PFSK-1 (cell line): ENCODE measurements around the gene MALAT1.

Source experiments
- POLR2AphosphoS5 ChIP-seq: IDR thresholded peaks from 2 replicates; pipeline ENCODE4 v1.6.1; 2012; ENCODE audit warnings: low read depth, mild to moderate bottlenecking, control low read depth, low read length, moderate library complexity
- SIN3A ChIP-seq: IDR thresholded peaks from 2 replicates; pipeline ENCODE4 v1.6.1; 2012; ENCODE audit warnings: mild to moderate bottlenecking, low read length, moderate library complexity, borderline replicate concordance; ENCODE audit not compliant: insufficient read depth
- TAF1 ChIP-seq: IDR thresholded peaks from 2 replicates; pipeline ENCODE4 v1.6.1; 2012; ENCODE audit warnings: low read length, control low read depth, borderline replicate concordance; ENCODE audit not compliant: insufficient read depth
- TF ChIP-seq, protein P1 (sequence below), 2 experiments: IDR thresholded peaks; 2 replicates each; pipeline versions ENCODE4 v1.6.1 to v1.8.0; 2011 to 2012; ENCODE audit warnings: low read depth in 2 of 2, low read length in 2 of 2, control low read depth in 1 of 2, inconsistent platforms in 1 of 2, mild to moderate bottlenecking in 1 of 2, moderate library complexity in 1 of 2; ENCODE audit not compliant: insufficient read depth in 1 of 2

DNA sequence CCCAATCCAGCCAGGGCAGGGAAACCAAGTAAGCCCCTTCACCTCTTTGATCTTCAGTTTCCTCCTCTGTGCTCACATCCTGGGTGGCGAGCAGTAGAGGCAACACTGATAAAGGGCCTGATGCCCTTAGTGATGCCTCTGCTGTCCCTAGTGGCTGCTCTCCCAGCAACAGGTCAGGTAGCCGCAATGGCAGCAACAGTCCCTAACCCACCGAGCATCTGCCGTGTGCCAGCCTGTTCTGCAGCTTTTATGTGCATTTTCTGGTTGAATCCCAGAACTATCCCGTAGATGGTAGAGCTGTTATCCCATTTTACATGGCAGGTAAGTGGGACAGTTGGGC, 31.3 kb downstream of the MALAT1 start:
- TF ChIP-seq POLR2AphosphoS5 (no peak), SIN3A (no peak), TAF1 (no peak)
- TF ChIP-seq, protein P1, sequence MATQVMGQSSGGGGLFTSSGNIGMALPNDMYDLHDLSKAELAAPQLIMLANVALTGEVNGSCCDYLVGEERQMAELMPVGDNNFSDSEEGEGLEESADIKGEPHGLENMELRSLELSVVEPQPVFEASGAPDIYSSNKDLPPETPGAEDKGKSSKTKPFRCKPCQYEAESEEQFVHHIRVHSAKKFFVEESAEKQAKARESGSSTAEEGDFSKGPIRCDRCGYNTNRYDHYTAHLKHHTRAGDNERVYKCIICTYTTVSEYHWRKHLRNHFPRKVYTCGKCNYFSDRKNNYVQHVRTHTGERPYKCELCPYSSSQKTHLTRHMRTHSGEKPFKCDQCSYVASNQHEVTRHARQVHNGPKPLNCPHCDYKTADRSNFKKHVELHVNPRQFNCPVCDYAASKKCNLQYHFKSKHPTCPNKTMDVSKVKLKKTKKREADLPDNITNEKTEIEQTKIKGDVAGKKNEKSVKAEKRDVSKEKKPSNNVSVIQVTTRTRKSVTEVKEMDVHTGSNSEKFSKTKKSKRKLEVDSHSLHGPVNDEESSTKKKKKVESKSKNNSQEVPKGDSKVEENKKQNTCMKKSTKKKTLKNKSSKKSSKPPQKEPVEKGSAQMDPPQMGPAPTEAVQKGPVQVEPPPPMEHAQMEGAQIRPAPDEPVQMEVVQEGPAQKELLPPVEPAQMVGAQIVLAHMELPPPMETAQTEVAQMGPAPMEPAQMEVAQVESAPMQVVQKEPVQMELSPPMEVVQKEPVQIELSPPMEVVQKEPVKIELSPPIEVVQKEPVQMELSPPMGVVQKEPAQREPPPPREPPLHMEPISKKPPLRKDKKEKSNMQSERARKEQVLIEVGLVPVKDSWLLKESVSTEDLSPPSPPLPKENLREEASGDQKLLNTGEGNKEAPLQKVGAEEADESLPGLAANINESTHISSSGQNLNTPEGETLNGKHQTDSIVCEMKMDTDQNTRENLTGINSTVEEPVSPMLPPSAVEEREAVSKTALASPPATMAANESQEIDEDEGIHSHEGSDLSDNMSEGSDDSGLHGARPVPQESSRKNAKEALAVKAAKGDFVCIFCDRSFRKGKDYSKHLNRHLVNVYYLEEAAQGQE (IDR thresholded peaks at IDR 0.05; ENCODE audit: insufficient read depth in 1 of 2, low read depth in 2 of 2, low read length in 2 of 2): no peak
